Measurements from ENCODE around the gene CKM.

DNA sequence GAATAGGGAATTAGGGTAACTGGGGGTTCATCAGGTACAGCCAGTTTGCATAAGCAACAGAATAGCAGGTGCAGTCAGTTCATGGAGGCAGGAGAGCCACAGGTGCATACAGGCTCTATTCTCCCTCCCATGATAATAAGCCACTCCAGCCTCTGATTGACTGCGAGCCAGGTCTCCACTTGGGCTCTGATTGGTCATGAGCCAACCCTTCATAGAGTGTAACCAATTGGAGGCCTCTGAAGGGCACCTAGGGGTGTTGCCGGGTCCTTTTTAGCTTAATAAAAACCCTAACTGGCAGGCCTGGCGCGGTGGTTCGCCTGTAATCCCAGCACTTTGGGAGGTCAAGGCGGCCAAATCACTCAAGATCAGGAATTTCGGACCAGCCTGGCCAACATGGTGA is 8.7 kb upstream of the CKM start:
- TF ChIP-seq POLR2A (IDR thresholded peaks at IDR 0.05): no peak
- TF ChIP-seq, protein P1, sequence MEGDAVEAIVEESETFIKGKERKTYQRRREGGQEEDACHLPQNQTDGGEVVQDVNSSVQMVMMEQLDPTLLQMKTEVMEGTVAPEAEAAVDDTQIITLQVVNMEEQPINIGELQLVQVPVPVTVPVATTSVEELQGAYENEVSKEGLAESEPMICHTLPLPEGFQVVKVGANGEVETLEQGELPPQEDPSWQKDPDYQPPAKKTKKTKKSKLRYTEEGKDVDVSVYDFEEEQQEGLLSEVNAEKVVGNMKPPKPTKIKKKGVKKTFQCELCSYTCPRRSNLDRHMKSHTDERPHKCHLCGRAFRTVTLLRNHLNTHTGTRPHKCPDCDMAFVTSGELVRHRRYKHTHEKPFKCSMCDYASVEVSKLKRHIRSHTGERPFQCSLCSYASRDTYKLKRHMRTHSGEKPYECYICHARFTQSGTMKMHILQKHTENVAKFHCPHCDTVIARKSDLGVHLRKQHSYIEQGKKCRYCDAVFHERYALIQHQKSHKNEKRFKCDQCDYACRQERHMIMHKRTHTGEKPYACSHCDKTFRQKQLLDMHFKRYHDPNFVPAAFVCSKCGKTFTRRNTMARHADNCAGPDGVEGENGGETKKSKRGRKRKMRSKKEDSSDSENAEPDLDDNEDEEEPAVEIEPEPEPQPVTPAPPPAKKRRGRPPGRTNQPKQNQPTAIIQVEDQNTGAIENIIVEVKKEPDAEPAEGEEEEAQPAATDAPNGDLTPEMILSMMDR (IDR thresholded peaks at IDR 0.05): no peak

Measured in thyroid gland (tissue), 4 donors.